Fibroblast of lung (primary cell): ENCODE measurements around the gene FSTL5. TPM values are rescaled to one million over a fixed set of nuclear protein-coding genes. Genes with fewer than 3 reads are reported as not detected.

Experiments used
- DNase-seq, 2 donors: peaks; one replicate each; pipeline versions ENCODE4 v3.0.0 to v3.0.0-alpha.2; 2010; ENCODE audit warnings: low read depth in 2 of 2
- H2AFZ ChIP-seq: 2 replicates; pipeline ENCODE4 v1.5.1; 2012; ENCODE audit warnings: low read length, control low read depth, inconsistent platforms
- H3K27ac ChIP-seq: 2 replicates; pipeline ENCODE4 v1.5.1; 2011; ENCODE audit warnings: low read length, control low read depth; ENCODE audit not compliant: insufficient read depth
- H3K27me3 ChIP-seq: 2 replicates; pipeline ENCODE4 v1.5.1; 2011; ENCODE audit warnings: mild to moderate bottlenecking, low read length; ENCODE audit not compliant: control insufficient read depth, insufficient read depth
- H3K36me3 ChIP-seq: 2 replicates; pipeline ENCODE4 v1.5.1; 2011; ENCODE audit warnings: low read length; ENCODE audit not compliant: control insufficient read depth, insufficient read depth
- H3K4me1 ChIP-seq: 2 replicates; pipeline ENCODE4 v1.5.1; 2011; ENCODE audit warnings: low read length; ENCODE audit not compliant: control insufficient read depth, insufficient read depth; ENCODE audit errors: extremely low read depth
- H3K4me2 ChIP-seq: 2 replicates; pipeline ENCODE4 v1.5.1; 2011; ENCODE audit warnings: low read length, control low read depth; ENCODE audit not compliant: insufficient read depth; ENCODE audit errors: extremely low read depth
- H3K4me3 ChIP-seq, 4 experiments: fragments of 200-600 bp in 1 of 4; sonication (generic) in 1 of 4; replicated peaks in 1 of 4; 2 replicates each; pipeline ENCODE4 v1.5.1; 2011 to 2016; ENCODE audit warnings: low read length in 4 of 4, low read depth in 3 of 4, mild to moderate bottlenecking in 3 of 4, control low read depth in 2 of 4, inconsistent platforms in 1 of 4, mixed read lengths in 1 of 4; ENCODE audit not compliant: insufficient read depth in 1 of 4; ENCODE audit errors: control extremely low read depth in 1 of 4
- H3K79me2 ChIP-seq: 2 replicates; pipeline ENCODE4 v1.5.1; 2012; ENCODE audit warnings: mild to moderate bottlenecking, low read length, inconsistent platforms; ENCODE audit not compliant: control insufficient read depth, insufficient read depth
- H3K9ac ChIP-seq: 2 replicates; pipeline ENCODE4 v1.5.1; 2011; ENCODE audit warnings: mild to moderate bottlenecking, low read length, control low read depth; ENCODE audit not compliant: insufficient read depth
- H3K9me3 ChIP-seq: 2 replicates; pipeline ENCODE4 v1.5.1; 2012; ENCODE audit warnings: low read depth, low read length; ENCODE audit not compliant: control insufficient read depth, insufficient read depth
- H4K20me1 ChIP-seq: 2 replicates; pipeline ENCODE4 v1.5.1; 2011; ENCODE audit warnings: low read length; ENCODE audit not compliant: control insufficient read depth, insufficient read depth; ENCODE audit errors: extremely low read depth
- CTCF ChIP-seq, 2 donors: IDR thresholded peaks in 1 of 2; conservative IDR thresholded peaks in 1 of 2; 1 replicate in 1 of 2; 2 replicates in 1 of 2; pipeline ENCODE4 v1.5.1; 2011 to 2012; ENCODE audit warnings: low read length in 2 of 2, control low read depth in 1 of 2, inconsistent platforms in 1 of 2, low read depth in 1 of 2, mild to moderate bottlenecking in 1 of 2
- EZH2 ChIP-seq: IDR thresholded peaks from 2 replicates; pipeline ENCODE4 v1.5.1; 2012; ENCODE audit warnings: low read length, control low read depth, mild to moderate bottlenecking; ENCODE audit errors: missing control alignments
- polyA plus RNA-seq, 2 donors: library from polyadenylated mRNA; depleted of rRNA in 1 of 2; stranded (reverse) in 1 of 2; unstranded in 1 of 2; fragments of >200 nt; gene quantifications; 2 replicates each; pipeline ENCODE4 v1.2.1, GENCODE V29; 2011 to 2012; ENCODE audit warnings: missing spikeins in 1 of 2
- total RNA-seq: library from RNA; depleted of rRNA; stranded (reverse); fragments of >200 nt; gene quantifications from 2 replicates; pipeline ENCODE4 v1.2.1, GENCODE V29; 2014

The FSTL5 gene
- total and polyA plus RNA-seq, 2 donors (not counting 1 experiment from before 2014, with no cell fraction given), result 0.11 to 0.33 TPM

- TF ChIP-seq CTCF (conservative IDR thresholded peaks at IDR 0.05 in 1 of 2, IDR thresholded peaks at IDR 0.05 in 1 of 2; ENCODE audit: low read depth in 1 of 2, low read length in 2 of 2) (no peak), EZH2 (no peak)
- no peak overlapping the region for H3K4me2 ChIP-seq
- no peaks in the 10 kb centered on the region for H3K36me3 ChIP-seq
- H4K20me1 ChIP-seq, result no peaks in the 10 kb centered on the region
- H3K4me1 ChIP-seq, result no peaks in the 10 kb centered on the region
- no peak overlapping the region for H2AFZ ChIP-seq
- H3K9ac ChIP-seq, result no peak overlapping the region
- H3K4me3 ChIP-seq, result no peak overlapping the region
- peak in 1 of 2 donors; percentile 31 for DNase-seq
- H3K79me2 ChIP-seq, result no peaks in the 10 kb centered on the region
- no peaks in the 10 kb centered on the region for H3K9me3 ChIP-seq
- no peak overlapping the region for H3K27ac ChIP-seq
- no peaks in the 10 kb centered on the region for H3K27me3 ChIP-seq
Measured at GRCh38 chr4:161907590-161907955, 256.2 kb downstream of the FSTL5 start.

GRCh38 chr4:161906836-161907589, 256.8 kb downstream of the FSTL5 start:
- Histone ChIP-seq H3K36me3 (no peaks in the 10 kb centered on the region), H3K9ac (no peak overlapping the region), H2AFZ (no peak overlapping the region), H3K27ac (no peak overlapping the region), H3K4me1 (no peaks in the 10 kb centered on the region), H3K27me3 (no peaks in the 10 kb centered on the region), H3K9me3 (no peaks in the 10 kb centered on the region), H3K4me3 (no peak overlapping the region), H3K79me2 (no peaks in the 10 kb centered on the region), H4K20me1 (no peaks in the 10 kb centered on the region), H3K4me2 (no peak overlapping the region)
- no peak for DNase-seq
- TF ChIP-seq EZH2, result no peak
- TF ChIP-seq CTCF (conservative IDR thresholded peaks at IDR 0.05 in 1 of 2, IDR thresholded peaks at IDR 0.05 in 1 of 2; ENCODE audit: low read depth in 1 of 2, low read length in 2 of 2), result no peak

- DNase-seq, result no peak
- no peaks in the 10 kb centered on the region for H3K4me1 ChIP-seq
- no peaks in the 10 kb centered on the region for H3K79me2 ChIP-seq
- H3K9me3 ChIP-seq, result no peaks in the 10 kb centered on the region
- H3K27me3 ChIP-seq, result no peaks in the 10 kb centered on the region
- H3K27ac ChIP-seq, result no peak overlapping the region
- H3K4me2 ChIP-seq, result no peak overlapping the region
- no peak overlapping the region for H2AFZ ChIP-seq
- H4K20me1 ChIP-seq, result no peaks in the 10 kb centered on the region
- H3K36me3 ChIP-seq, result no peaks in the 10 kb centered on the region
- no peak for TF ChIP-seq CTCF (conservative IDR thresholded peaks at IDR 0.05 in 1 of 2, IDR thresholded peaks at IDR 0.05 in 1 of 2; ENCODE audit: low read depth in 1 of 2, low read length in 2 of 2)
- H3K4me3 ChIP-seq, result no peak overlapping the region
- no peak overlapping the region for H3K9ac ChIP-seq
Measured at GRCh38 chr4:161900110-161900509, 263.7 kb downstream of the FSTL5 start.
